DMS53 (cell line): ENCODE data around the gene MYOT.
"Not testable (repeated sequence)": the region's sequence is repeated elsewhere in the genome, so short reads cannot be mapped to it uniquely, and the experiment has no call there.

Experiments
- DNase-seq: peaks from one replicate; lab custom pipeline; 2025; lab: John Stamatoyannopoulos, UW

MYOT gene

GRCh38 chr5:137856916-137857862, 10.5 kb upstream of the MYOT start:
- DNase-seq = no peak

- DNase-seq = no peak
Observed at GRCh38 chr5:137858223-137858916, 9.3 kb upstream of the MYOT start.

GRCh38 chr5:137858954-137859353, 8.7 kb upstream of the MYOT start:
- no peak for DNase-seq

- no peak for DNase-seq
Observed at GRCh38 chr5:137862251-137862650, 5.4 kb upstream of the MYOT start.

GRCh38 chr5:137863653-137864052, 4.0 kb upstream of the MYOT start:
- not testable (repeated sequence) for DNase-seq

- no peak for DNase-seq
Observed at GRCh38 chr5:137866541-137867388, 895 bp upstream of the MYOT start.

GRCh38 chr5:137870647-137871339, 3.1 kb downstream of the MYOT start:
- DNase-seq = no peak

GRCh38 chr5:137871571-137871970, 3.9 kb downstream of the MYOT start:
- DNase-seq = no peak

- DNase-seq = no peak
Observed at GRCh38 chr5:137872466-137872865, 4.8 kb downstream of the MYOT start.

- DNase-seq = no peak
Observed at GRCh38 chr5:137876101-137876500, 8.4 kb downstream of the MYOT start.

- DNase-seq = no peak
Observed at GRCh38 chr5:137880313-137880712, 12.7 kb downstream of the MYOT start.

- no peak for DNase-seq
Observed at GRCh38 chr5:137887831-137888230, 20.2 kb downstream of the MYOT start.

- no peak for DNase-seq
Observed at GRCh38 chr5:137888466-137888862, 20.8 kb downstream of the MYOT start.

GRCh38 chr5:137888863-137889759, 21.5 kb downstream of the MYOT start, which contains the start of gene PKD2L2:
PKD2L2 (plus strand) TSS chr5:137889457; CDS start chr5:137889492, 35 bp downstream.
- peak; percentile 88 for DNase-seq

- peak; percentile 34 for DNase-seq
Observed at GRCh38 chr5:137890845-137891244, 23.2 kb downstream of the MYOT start.

GRCh38 chr5:137891849-137892248, 24.2 kb downstream of the MYOT start:
- peak; percentile 13 for DNase-seq

- no peak for DNase-seq
Observed at GRCh38 chr5:137894586-137894985, 26.9 kb downstream of the MYOT start.

GRCh38 chr5:137896560-137896959, 28.9 kb downstream of the MYOT start:
- no peak for DNase-seq

- DNase-seq = no peak
Observed at GRCh38 chr5:137899493-137899892, 31.8 kb downstream of the MYOT start.

- DNase-seq = no peak
Observed at GRCh38 chr5:137901011-137901817, 33.6 kb downstream of the MYOT start.
